Upper lobe of left lung (tissue), 4 donors: ENCODE results near the gene AKAP3.

Experiments used
- CTCF ChIP-seq, 6 experiments: fragments of 450-650 bp in 4 of 6; fragments of 200-600 bp in 2 of 6; sonication (generic) in 2 of 6; IDR thresholded peaks; one replicate each; pipeline ENCODE4 v1.5.1; 2016 to 2019; ENCODE audit warnings: antibody characterized with exemption in 6 of 6
- POLR2A ChIP-seq, 4 donors: fragments of 450-650 bp; IDR thresholded peaks; one replicate each; pipeline ENCODE4 v1.5.1; 2016 to 2017; ENCODE audit warnings: antibody characterized with exemption in 4 of 4, mild to moderate bottlenecking in 2 of 4

GRCh38 chr12:4681732-4682131 lies 32.9 kb upstream of the AKAP3 start:
- TF ChIP-seq CTCF (IDR thresholded peaks at IDR 0.05) (no peak), POLR2A (IDR thresholded peaks at IDR 0.05) (no peak)
